GM19438 (cell line): ENCODE data around the gene PODXL.
A peak's percentile ranks its signal among the peaks of the same experiment; 100 is the strongest.
"Not testable (repeated sequence)": the region's sequence is repeated elsewhere in the genome, so short reads cannot be mapped to it uniquely, and the experiment has no call there.

ENCODE experiments used
- ATAC-seq: cut with Tn5 transposase; IDR thresholded peaks from one replicate; pipeline ENCODE4 v1.9.1; 2021; ENCODE audit warnings: low read depth; ENCODE audit not compliant: unreplicated experiment

The PODXL gene

GRCh38 chr7:131513245-131514061 is 43.0 kb downstream of the PODXL start:
- peak; percentile 98 for ATAC-seq

- no peak for ATAC-seq
Measured at GRCh38 chr7:131511774-131512535, 44.5 kb downstream of the PODXL start.

- no peak for ATAC-seq
Measured at GRCh38 chr7:131511071-131511470, 45.4 kb downstream of the PODXL start.

GRCh38 chr7:131509781-131510180 is 46.6 kb downstream of the PODXL start:
- no peak for ATAC-seq

- no peak for ATAC-seq
Measured at GRCh38 chr7:131508754-131509486, 47.5 kb downstream of the PODXL start.

- ATAC-seq, result peak; percentile 81
Measured at GRCh38 chr7:131507592-131508331, 48.7 kb downstream of the PODXL start.

GRCh38 chr7:131506597-131506996 is 49.8 kb downstream of the PODXL start:
- no peak for ATAC-seq

- no peak for ATAC-seq
Measured at GRCh38 chr7:131505636-131506557, 50.5 kb downstream of the PODXL start.

- ATAC-seq, result not testable (repeated sequence)
Measured at GRCh38 chr7:131505037-131505620, 51.3 kb downstream of the PODXL start.

GRCh38 chr7:131504157-131504899 is 52.1 kb downstream of the PODXL start:
- ATAC-seq, result no peak

GRCh38 chr7:131503639-131504038 is 52.8 kb downstream of the PODXL start:
- ATAC-seq, result no peak

GRCh38 chr7:131502810-131503508 is 53.5 kb downstream of the PODXL start:
- ATAC-seq, result no peak

- no peak for ATAC-seq
Measured at GRCh38 chr7:131501930-131502685, 54.3 kb downstream of the PODXL start.

- peak; percentile 91 for ATAC-seq
Measured at GRCh38 chr7:131501422-131501821, 55.0 kb downstream of the PODXL start.

GRCh38 chr7:131500357-131500756 is 56.1 kb downstream of the PODXL start:
- ATAC-seq, result no peak

- no peak for ATAC-seq
Measured at GRCh38 chr7:131499801-131500200, 56.6 kb downstream of the PODXL start.
